Suprapubic skin (tissue), 4 donors: ENCODE results near the gene NFKBIE. TPM values are rescaled to one million over a fixed set of nuclear protein-coding genes. Genes with fewer than 3 reads are reported as not detected.
A peak's percentile ranks its signal among the peaks of the same experiment; 100 is the strongest.
"Not testable (repeated sequence)": the region's sequence is repeated elsewhere in the genome, so short reads cannot be mapped to it uniquely, and the experiment has no call there.

ENCODE experiments used
- DNase-seq, 2 donors: peaks; one replicate each; pipeline ENCODE4 v3.0.0-alpha.2; 2019; ENCODE audit warnings: low spot score in 2 of 2
- H3K27ac ChIP-seq: fragments of 200-600 bp; sonication (generic); one replicate; pipeline ENCODE4 v1.5.1; 2019
- H3K27me3 ChIP-seq: fragments of 200-600 bp; sonication (generic); one replicate; pipeline ENCODE4 v1.5.1; 2019
- H3K36me3 ChIP-seq: fragments of 200-600 bp; sonication (generic); one replicate; pipeline ENCODE4 v1.5.1; 2019
- H3K4me1 ChIP-seq: fragments of 200-600 bp; sonication (generic); one replicate; pipeline ENCODE4 v1.5.1; 2019
- H3K4me3 ChIP-seq: fragments of 200-600 bp; sonication (generic); one replicate; pipeline ENCODE4 v1.5.1; 2019; ENCODE audit warnings: mild to moderate bottlenecking
- H3K9me3 ChIP-seq: fragments of 200-600 bp; sonication (generic); one replicate; pipeline ENCODE4 v1.5.1; 2019
- CTCF ChIP-seq, 2 donors: fragments of 200-600 bp in 1 of 2; fragments of 450-650 bp in 1 of 2; sonication (generic) in 1 of 2; IDR thresholded peaks; one replicate each; pipeline ENCODE4 v1.5.1; 2016 to 2019; ENCODE audit warnings: antibody characterized with exemption in 2 of 2, mild to moderate bottlenecking in 1 of 2, moderate library complexity in 1 of 2
- EP300 ChIP-seq: sonication (generic); formaldehyde crosslinking; IDR thresholded peaks from one replicate; pipeline ENCODE4 v1.6.1; 2017; ENCODE audit warnings: antibody characterized with exemption
- POLR2A ChIP-seq, 2 donors: fragments of 450-650 bp; IDR thresholded peaks; one replicate each; pipeline ENCODE4 v1.6.1; 2017; ENCODE audit warnings: antibody characterized with exemption in 2 of 2, mild to moderate bottlenecking in 2 of 2, moderate library complexity in 2 of 2
- POLR2AphosphoS5 ChIP-seq, 3 donors: sonication (generic); formaldehyde crosslinking; IDR thresholded peaks; one replicate each; pipeline ENCODE4 v1.6.1; 2017; ENCODE audit warnings: antibody characterized with exemption in 3 of 3
- WGBS: methylation state at CpG from one replicate; pipeline ENCODE4 v1.1.5; 2018; 5-methylcytosine and 5-hydroxymethylcytosine counted together
- total RNA-seq, 4 donors: library from RNA; depleted of rRNA; stranded (reverse); fragments of >200 nt; gene quantifications; one replicate each; pipeline ENCODE4 v1.1.0, GENCODE V29; 2016

NFKBIE gene
- total RNA-seq, 4 donors from 2014 or later, result 12.9 to 25.0 (median 16.1) TPM

DNA sequence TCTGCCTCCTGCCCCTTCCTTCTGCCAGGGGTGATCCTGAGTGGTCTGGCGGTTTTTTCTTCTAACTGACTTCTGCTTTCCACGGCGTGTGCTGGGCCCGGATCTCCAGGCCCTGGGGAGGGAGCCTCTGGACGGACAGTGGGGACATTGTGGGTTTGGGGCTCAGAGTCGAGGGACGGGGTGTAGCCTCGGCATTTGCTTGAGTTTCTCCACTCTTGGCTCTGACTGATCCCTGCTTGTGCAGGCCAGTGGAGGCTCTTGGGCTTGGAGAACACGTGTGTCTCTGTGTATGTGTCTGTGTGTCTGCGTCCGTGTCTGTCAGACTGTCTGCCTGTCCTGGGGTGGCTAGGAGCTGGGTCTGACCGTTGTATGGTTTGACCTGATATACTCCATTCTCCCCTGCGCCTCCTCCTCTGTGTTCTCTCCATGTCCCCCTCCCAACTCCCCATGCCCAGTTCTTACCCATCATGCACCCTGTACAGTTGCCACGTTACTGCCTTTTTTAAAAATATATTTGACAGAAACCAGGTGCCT is 31.7 kb downstream of the NFKBIE start:
- peaks cover 37% of the 10 kb centered on the region for H3K36me3 ChIP-seq
- H3K4me1 ChIP-seq, result peaks cover 58% of the 10 kb centered on the region
- H3K9me3 ChIP-seq, result no peaks in the 10 kb centered on the region
- TF ChIP-seq POLR2AphosphoS5 (IDR thresholded peaks at IDR 0.05), result no peak
- TF ChIP-seq EP300, result no peak
- no peak for TF ChIP-seq CTCF (IDR thresholded peaks at IDR 0.05)
- TF ChIP-seq POLR2A (IDR thresholded peaks at IDR 0.05), result no peak
- 68% methylated on average over 14 of the region's 14 CpGs for WGBS
- DNase-seq, result no peak
- no peaks in the 10 kb centered on the region for H3K27me3 ChIP-seq
- no peak overlapping the region for H3K4me3 ChIP-seq
- peak overlapping the region; percentile 61 for H3K27ac ChIP-seq

DNA sequence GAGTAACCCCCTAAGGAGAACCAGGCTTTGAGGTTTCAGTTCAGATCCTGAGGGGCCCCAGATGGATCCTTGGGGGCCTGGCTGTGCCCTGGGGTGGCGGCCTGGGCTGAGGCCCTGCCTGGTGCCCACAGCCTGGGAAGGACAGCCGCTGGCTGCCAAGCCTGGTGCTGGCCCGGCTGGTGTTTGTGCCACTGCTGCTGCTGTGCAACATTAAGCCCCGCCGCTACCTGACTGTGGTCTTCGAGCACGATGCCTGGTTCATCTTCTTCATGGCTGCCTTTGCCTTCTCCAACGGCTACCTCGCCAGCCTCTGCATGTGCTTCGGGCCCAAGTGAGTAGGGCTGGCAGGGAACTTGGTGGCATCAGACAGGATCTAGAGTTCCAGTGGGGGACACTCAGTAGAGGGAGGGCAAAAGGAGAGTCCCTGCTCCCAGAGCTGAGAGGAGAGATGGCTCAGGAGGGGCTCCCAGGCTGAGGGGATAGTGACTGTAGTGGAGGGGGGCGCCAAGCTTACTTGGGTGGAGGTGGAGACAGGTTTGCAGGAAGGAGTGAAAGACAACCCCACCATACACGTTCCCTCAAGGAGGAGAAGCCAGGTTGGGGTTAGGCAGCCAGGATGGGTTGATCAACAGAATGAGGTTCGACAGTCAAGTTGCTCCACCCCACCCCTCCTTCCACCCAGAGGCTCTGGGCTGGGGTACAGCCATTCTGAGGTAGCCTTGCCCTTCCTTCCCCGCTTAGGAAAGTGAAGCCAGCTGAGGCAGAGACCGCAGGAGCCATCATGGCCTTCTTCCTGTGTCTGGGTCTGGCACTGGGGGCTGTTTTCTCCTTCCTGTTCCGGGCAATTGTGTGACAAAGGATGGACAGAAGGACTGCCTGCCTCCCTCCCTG is 32.4 kb downstream of the NFKBIE start:
- 83% methylated on average over 14 of the region's 16 CpGs for WGBS
- DNase-seq, result no peak
- Histone ChIP-seq H3K36me3 (peaks cover 37% of the 10 kb centered on the region), H3K27me3 (no peaks in the 10 kb centered on the region), H3K4me1 (peaks cover 60% of the 10 kb centered on the region), H3K9me3 (no peaks in the 10 kb centered on the region), H3K4me3 (no peak overlapping the region), H3K27ac (peak overlapping the region; percentile 61)
- no peak for TF ChIP-seq POLR2AphosphoS5 (IDR thresholded peaks at IDR 0.05)
- no peak for TF ChIP-seq CTCF (IDR thresholded peaks at IDR 0.05)
- TF ChIP-seq EP300, result no peak
- TF ChIP-seq POLR2A (IDR thresholded peaks at IDR 0.05), result no peak

GRCh38 chr6:44231426-44231825 is 33.9 kb downstream of the NFKBIE start:
- 88% methylated on average over 8 of the region's 9 CpGs for WGBS
- H3K36me3 ChIP-seq, result peaks cover 37% of the 10 kb centered on the region
- peaks cover 62% of the 10 kb centered on the region for H3K4me1 ChIP-seq

DNA sequence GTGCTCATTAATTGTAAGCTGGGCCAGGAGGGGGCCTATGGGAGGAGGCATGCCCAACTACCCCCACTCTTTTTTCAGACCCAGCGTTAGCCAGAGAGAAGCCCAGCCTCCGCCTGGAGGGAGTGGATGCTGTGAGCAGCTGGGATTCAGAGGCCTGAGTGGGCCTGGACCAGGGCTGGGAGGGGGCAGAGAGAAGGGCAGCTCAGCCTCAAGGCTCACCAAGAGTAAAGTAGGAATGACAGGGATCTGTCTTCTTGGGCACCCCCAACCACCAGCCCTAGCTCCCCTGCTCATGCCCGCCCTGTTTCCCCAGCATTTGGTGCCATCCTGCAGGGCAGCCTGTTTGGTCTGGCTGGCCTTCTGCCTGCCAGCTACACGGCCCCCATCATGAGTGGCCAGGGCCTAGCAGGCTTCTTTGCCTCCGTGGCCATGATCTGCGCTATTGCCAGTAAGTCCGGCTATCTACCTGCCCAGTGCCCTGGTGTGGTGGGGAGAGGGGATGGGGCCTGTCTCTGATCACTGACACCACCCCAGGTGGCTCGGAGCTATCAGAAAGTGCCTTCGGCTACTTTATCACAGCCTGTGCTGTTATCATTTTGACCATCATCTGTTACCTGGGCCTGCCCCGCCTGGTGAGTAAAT is 35.2 kb downstream of the NFKBIE start:
- no peaks in the 10 kb centered on the region for H3K9me3 ChIP-seq
- TF ChIP-seq EP300 (no peak), POLR2AphosphoS5 (IDR thresholded peaks at IDR 0.05) (no peak), POLR2A (IDR thresholded peaks at IDR 0.05) (no peak), CTCF (IDR thresholded peaks at IDR 0.05) (no peak)
- 90% methylated on average over 2 of the region's 10 CpGs for WGBS
- peaks cover 62% of the 10 kb centered on the region for H3K4me1 ChIP-seq
- H3K27ac ChIP-seq, result no peak overlapping the region
- peaks cover 37% of the 10 kb centered on the region for H3K36me3 ChIP-seq
- no peaks in the 10 kb centered on the region for H3K27me3 ChIP-seq
- no peak for DNase-seq
- H3K4me3 ChIP-seq, result no peak overlapping the region

More at GRCh38 chr6:44231426-44231825, 33.9 kb downstream of the NFKBIE start:
- not testable (repeated sequence) for H3K27me3 ChIP-seq, H3K4me3 ChIP-seq, H3K27ac ChIP-seq, DNase-seq, H3K9me3 ChIP-seq

GRCh38 chr6:44229376-44230033 is 35.8 kb downstream of the NFKBIE start:
- H3K27ac ChIP-seq, result no peak overlapping the region
- WGBS, result 86% methylated on average over 11 of the region's 11 CpGs
- peaks cover 37% of the 10 kb centered on the region for H3K36me3 ChIP-seq
- no peak for DNase-seq
- H3K9me3 ChIP-seq, result no peaks in the 10 kb centered on the region
- no peak overlapping the region for H3K4me3 ChIP-seq
- peaks cover 62% of the 10 kb centered on the region for H3K4me1 ChIP-seq
- H3K27me3 ChIP-seq, result no peaks in the 10 kb centered on the region
- TF ChIP-seq EP300 (no peak), POLR2A (IDR thresholded peaks at IDR 0.05) (no peak), POLR2AphosphoS5 (IDR thresholded peaks at IDR 0.05) (no peak), CTCF (IDR thresholded peaks at IDR 0.05) (no peak)
